GM18508 (cell line): Measurements from ENCODE around the gene INAFM1.
A peak's percentile ranks its signal among the peaks of the same experiment; 100 is the strongest.
"Not testable (repeated sequence)": the region's sequence is repeated elsewhere in the genome, so short reads cannot be mapped to it uniquely, and the experiment has no call there.

ENCODE experiments used
- ATAC-seq: cut with Tn5 transposase; IDR thresholded peaks from one replicate; pipeline ENCODE4 v1.9.1; 2021; ENCODE audit warnings: moderate number of reproducible peaks; ENCODE audit not compliant: insufficient read depth, unreplicated experiment

Gene INAFM1

DNA sequence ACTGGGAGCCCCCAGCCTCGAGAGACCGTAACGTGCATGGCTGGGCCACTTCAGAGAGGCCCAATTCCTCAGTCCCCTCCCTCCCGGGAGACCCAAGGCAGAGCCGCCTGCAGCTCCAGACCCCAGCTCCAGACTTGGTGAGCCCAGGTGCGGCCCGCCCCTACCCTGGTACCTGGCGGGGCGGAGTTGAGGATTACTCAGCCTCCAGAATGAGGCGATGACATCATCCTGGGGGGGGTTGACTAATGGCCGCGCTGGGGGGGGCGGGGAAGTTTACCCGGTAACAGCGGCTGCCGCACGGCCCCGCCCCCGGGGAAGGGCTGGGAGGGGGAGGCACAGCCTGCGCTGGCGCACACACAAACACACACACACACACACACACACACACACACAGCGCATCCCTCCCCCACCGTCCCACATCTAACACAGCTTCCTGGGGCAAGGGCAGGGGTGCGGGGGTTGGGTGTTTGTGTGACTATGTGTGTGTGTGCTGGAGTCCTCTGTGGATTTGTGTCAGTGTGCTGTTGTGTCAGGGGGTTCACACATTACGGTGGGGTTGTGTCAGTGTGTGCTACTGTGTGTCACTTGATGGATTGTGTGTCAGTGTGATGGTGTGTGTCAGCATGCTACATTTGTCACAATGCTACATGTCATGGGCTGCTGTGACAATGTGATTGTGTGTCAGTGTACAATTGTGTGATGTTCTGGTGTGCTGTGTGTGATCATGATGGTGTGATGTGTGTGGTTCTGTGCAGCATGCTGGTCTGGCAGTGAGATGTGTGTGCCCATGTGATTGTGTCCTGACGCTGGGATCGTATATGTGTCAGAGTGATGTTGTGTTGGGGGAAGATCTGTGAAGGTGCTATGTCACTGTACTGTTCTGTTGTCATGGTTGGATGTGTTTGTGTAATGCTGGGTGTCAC, 33.4 kb upstream of the INAFM1 start:
- ATAC-seq: no peak

DNA sequence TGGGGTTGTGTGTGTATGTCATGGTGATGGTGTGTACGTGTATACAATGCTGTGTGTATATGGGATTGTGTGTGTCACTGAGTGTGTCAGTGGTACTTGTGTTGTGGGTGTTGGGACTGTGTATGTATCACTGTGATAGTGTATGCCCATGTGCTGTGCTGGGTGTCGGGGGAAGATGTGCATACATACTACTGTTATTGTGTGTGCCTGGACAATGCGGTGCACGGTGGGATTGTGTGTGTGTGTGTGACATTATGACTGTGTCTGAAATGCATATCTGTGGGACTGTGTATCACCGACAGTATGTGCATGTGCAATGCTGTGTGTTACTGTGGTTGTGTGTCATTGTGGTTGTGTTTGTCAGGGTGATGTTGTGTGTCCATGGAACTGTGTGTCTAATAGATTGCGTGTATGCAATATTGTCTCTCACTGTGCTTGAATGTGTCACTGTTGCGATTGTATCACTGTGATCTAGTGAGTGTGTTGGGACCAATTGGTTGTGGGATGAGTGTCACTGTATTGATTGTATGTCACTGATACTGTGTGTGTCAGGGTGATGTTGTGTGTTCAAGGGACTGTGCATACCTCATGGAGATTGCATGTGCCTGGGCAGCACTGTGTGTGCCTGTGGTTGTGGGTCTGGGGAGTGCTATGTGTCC, 32.6 kb upstream of the INAFM1 start:
- ATAC-seq: no peak

DNA sequence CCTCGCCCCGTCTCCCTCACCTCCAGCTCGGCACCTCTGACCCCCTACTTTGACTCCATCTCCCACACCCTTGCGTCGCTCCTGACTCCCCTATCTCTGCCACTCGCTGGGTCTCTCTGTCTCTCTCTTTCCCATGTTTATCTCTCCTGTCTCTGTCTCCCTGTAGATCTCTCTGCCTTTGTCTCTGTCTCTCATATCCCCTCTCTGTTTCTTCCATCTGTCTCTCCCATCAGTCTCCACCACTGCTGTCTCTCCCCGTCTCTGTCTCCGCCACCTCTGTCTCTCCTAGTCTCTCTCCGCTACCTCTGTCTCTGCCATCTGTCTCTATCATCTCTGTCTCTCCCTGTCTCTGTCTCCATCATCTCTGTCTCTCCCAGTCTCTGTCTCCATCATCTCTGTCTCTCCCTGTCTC, 31.3 kb upstream of the INAFM1 start:
- ATAC-seq: no peak

DNA sequence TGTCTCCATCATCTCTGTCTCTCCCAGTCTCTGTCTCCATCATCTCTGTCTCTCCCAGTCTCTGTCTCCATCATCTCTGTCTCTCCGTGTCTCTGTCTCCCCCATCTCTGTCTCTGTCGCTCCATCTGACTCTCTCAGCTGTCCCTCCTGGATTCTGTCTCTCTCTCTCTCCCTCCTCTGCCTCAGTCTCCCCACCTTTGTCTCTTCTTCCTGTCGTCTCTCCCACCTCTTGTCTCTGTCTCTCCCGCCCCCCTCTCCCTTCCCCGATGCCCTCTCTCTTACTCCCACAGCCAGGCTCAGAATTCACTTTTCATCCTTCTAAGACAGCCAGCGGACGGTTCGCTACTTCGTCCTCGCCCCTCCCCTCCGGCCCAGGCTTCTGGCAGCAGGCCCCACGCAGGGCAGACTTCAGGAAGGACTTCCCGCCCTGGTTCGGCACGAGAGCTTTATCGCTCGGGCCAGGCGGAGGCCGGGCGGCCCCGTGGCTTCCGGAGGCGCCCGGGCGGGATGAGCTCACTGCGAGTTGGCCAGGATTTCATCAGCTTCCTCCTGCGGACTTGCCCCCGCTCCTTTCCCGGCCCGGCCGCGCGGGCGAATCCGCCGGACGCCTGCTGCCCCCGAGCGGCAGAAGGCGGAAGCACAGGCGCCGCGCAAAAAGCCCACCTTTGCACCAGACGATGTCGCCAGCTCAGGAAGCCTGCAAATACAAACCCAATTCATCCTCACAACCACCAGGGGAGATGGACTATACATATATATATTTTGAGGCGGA, 30.7 kb upstream of the INAFM1 start:
- no peak for ATAC-seq

DNA sequence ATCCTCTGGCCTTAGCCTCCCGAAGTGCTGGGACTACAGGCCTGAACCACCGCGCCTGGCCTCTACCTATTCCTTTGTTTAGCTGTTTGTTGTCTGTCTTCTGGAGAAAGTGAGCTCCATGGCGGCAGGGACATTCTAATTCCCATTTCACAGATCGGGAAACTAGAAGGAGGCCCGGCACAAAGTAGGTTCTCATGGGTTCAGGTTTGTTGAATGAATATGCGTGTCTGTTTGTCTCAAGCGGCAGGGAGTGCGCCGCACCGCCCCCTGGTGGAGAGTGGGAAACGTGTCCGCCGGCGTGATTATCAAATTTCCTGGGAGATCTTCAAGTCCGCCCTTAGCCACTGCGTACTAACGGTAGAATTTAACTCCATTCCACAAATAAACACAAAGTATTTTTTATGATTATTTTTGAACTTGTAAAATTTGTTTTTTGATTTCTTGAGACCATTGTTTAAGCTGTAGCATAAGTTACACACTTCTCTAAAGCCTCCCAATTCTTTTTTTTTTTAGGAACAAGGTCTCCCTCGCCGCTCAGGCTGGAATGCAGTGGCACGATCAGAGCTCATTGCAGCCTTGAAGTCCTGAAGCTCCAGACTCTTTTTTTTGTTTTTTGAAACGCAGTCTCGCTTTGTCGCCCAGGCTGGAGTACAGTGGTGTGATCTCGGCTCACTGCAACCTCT, 27.2 kb upstream of the INAFM1 start:
- no peak for ATAC-seq

DNA sequence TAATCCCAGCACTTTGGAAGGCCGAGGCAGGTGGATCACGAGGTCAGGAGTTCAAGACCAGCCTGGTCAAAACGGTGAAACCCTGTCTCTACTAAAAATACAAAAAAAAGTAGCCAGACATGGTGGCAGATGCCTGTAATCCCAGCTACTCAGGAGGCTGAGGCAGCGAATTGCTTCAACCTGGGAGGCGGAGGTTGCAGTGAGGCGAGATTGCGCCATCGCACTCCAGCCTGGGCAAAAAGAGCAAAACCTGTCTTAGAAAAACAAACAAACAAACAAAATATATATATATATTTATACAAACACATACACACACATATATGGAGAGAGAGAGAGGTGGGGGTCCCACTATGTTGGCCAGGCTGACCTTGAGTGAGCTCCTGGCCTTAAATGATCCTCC, 21.7 kb upstream of the INAFM1 start:
- ATAC-seq: not testable (repeated sequence)

DNA sequence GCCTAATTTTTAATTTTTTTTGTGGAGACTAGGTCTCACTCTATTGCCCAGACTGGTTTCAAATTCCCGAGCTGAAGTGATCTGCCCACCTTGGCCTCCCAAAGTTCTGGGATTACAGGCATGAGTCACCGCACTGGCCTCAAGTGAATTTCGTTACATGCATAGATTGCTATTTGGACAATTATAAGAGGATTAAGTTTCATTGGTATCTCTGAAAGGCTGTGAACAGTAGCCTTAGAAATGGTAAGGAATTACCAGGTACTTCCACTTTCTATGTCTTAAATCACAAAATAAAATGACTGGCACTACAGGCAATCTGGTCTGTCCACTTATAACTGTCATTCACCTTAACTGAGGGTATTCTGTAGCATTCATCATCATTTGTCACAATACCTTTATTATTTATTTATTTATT, 21.2 kb upstream of the INAFM1 start:
- no peak for ATAC-seq

DNA sequence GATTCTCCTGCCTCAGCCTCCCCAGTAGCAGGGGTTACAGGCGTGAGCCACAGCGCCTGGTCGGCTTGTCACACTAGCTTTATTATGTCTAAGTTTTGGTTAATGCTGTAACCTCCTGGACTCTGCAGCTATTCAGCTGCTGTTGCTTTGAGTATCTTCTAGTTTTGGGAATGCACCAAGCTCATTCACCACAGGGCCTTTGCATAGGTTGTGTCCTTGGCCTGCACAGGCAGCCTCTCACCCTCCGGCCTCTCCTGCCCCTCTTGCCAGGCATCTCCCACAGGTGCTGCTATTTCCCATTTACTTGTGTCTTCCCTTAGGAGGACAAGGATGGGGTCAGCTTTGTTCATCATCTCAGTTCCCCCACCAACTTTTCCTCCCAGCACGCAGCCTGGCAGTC, 20.7 kb upstream of the INAFM1 start:
- ATAC-seq: no peak

DNA sequence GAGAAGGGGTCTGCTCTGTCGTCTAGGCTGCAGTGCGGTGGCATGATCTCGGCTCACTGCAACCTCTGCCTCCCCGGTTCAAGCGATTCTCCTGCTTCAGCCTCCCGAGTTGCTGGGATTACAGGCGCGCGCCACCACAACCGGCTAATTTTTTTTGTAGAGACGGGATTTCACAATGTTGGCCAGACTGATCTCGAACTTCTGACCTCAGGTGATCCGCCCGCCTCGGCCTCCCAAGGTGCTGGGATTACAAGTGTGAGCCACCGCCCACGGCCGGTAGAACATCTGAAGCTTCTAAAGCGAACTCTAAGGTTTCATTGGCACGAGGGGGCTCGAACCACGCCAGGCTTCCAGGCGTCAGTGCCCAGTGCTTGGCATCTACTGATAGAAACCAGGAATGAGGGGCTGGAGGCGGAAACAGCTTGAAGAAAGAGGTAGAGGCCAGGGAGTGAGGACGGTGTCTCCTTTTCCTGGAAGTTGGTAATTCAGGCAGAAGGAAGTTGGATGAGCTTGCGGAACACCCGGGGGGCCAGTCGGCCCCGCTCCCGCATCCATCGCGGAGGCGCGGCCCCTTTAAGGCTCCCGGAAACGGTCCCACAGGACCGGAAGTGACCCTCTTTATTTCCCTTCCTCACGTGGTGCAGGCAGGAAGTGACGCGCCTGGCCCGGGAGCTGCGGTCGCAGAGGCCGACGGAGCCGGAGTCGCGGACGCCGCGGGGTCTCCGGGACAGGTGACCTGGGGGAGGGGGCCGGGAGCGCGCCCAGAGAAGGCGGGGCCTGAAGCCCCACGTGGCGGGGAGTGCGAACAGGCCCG, 18.6 kb upstream of the INAFM1 start, which contains the start of gene CCDC9:
CCDC9 (plus strand) TSS at position 647 of the 814 bp plus-strand sequence. CDS start 1,876 bp downstream, outside the sequence.
- ATAC-seq: no peak

DNA sequence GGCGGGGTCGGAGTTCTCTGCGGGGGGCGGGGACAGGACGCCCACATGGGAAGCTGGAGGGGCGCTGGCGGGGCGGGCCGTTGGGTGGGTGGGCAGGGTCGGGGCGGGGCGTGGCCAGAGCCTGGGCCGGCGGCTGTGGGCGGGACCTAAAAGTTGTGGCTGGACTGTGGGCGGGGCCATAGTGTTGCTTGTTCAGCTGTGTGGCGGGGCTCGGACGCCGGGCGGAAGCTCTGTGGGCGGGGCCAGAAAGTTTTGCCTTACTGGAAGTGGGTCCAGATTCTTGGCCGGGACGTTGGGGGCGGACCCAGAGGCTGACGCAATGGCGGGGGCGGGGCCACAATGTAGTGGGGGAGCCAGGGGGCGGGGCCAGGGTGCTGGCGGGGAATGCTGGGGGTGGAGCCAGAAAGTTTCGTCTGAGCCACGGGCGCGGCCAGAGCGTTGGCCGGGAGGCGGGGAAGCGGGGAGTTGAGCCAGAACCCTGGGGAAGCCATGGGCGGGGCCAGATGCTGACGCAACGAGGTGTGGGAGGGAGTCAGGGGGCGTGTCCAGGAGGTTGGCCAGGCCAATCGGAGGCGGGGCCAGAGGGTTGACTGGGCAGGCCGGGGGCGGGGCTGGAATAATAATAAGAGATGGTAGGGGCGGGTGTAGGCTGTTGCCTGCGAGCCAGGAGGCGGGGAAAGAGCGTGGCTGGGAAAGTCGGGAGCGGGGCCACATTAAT, 17.8 kb upstream of the INAFM1 start:
- peak; percentile 59 for ATAC-seq

DNA sequence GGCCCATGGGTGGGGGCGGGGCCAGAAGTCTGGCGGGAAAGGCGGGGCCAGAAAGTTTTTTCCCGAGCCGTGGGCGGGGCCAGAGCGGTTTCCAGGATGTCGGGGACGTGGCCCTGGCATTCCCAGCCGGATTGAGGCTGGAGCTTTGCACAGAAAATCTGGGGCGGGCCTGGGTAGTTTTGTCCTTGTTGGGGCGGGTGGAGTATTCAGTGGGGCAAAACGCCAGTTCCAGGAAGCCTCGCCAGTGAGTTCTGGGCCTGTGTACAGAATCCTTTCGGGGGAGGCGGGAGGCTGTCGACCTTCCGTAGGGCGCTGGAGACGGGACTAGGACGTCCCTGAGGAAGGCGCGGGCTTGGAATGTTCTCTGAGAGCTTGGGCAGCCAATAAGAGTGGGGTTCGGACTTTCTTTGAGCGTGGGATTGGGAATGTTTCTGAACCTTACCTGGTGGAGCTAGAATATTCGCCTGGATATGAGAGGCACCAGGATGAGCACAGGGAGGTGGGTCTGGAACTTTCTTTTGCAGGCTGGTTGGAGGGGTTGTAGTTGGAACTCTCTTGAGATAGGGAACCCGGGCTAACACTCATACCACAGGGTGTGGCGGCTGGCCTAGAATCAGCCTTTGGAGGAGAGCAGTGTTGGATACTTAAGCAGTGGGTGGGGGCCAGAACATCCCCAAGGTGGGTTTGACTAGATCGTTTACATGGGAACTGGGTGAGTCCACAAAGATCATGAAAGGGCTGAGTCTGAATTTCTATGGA, 17.1 kb upstream of the INAFM1 start:
- no peak for ATAC-seq

DNA sequence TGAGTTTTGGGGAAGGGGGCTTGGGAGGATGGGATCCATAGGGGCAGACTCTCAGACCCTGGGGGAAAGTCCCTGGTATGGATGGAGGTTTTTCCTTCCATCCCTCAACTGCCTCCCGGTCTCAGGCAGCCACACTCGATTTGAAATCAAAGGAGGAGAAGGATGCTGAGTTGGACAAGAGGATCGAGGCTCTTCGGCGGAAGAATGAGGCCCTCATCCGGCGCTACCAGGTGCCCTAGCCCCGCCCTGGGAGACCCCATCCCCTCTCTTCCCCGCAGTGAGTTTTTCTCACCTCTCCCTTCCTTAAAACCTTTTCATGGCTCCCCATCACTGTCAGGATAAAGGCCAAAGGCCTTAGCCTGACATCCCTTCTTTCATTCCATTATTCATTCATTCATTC, 16.3 kb upstream of the INAFM1 start:
- no peak for ATAC-seq

DNA sequence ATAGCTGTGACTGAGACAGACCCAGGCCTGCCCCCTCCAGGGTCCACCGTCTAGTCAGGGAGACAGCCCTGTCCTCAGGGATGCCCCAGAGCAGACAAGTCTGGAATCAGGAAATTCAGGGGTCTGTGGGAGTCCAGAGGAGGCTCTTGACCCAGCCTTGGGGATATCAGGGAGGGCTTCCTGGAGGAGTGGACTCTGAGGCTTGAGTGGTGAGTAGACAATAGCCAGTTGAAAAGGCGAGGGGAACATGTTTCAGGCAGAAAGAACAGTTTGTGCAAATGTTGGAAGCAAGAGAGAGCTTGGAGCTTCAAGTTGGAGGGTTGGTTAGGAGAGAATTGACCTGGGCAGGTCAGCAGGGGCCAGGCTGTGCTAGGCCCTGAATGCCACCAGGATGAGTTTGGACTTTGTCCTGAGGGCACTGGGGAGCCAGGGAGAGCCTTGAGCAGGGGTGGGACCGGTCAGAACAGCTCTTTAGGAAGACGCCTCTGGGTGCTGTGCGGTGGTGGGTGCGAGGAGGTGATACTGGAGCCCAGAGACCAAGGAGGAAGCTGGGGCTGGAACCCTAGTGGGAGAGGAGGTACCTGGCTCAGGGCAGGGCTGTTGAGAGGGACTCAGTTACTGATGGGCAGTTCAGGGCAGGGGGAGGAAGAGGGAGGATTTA, 15.7 kb upstream of the INAFM1 start:
- no peak for ATAC-seq

DNA sequence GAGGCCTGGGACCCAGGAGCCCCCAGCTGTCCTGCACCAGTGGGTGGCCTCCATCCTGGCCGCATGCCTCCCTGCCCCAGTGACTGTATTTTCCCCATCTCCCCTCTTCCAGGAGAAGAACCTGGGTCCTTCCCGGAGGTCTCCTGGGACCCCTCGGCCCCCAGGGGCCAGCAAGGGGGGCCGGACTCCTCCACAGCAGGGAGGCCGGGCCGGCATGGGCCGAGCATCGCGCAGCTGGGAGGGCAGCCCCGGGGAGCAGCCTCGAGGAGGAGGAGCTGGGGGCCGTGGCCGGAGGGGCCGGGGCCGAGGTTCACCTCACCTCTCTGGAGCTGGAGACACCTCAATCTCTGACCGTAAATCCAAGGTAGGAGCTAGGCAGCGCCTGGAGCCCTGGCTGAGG, 14.2 kb upstream of the INAFM1 start:
- ATAC-seq: no peak

DNA sequence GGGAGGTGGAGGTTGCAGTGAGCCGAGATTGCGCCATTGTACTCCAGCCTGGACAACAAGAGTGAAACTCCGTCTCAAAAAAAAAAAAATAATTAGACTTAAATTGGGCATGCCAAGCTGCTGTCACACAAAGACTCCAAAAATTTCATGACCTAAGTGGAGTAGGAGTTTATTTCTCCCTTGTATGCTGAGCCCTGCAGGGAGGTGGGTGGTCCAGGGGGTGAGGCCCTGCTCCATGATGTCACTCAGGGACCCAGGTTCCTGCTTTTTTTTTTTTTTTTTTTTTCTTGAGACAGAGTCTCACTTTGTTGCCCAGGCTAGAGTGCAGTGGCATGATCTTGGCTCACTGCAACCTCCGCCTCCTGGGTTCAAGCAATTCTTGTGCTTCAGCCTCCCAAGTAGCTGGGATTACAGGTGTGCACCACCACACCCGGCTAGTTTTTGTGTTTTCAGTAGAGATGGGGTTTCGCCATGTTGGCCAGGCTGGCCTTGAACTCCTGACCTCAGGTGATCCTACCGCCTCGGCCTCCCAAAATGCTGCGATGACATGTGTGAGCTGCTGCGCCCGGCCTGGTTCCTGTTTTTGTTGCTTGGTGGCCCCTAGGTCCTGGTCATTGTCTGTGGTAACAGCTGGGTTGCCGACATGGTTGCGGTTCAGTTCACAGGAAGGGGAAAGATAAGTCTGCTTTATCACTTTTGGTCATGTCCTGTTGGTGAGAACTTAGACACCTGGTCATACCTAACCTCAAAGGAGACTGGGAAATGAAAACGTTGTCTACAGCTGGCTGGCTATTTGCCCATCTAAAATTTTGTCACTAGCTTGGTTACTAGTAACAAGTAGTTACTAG, 12.5 kb upstream of the INAFM1 start:
- not testable (repeated sequence) for ATAC-seq

DNA sequence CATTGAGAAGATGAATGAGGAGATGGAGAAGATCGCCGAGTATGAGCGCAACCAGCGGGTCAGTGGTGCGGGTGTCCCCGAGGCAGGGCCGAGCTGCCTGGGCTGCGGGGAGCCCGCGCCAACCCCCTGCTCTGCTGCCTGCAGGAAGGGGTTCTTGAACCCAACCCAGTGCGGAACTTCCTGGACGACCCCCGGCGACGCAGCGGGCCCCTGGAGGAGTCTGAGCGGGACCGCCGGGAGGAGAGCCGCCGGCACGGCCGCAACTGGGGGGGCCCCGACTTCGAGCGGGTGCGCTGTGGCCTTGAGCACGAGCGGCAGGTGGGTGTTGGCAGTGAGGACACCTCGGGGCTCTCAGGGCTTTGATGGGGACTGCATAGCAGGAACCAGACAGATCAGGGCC, 10.1 kb upstream of the INAFM1 start:
- no peak for ATAC-seq
